Ascending aorta (tissue), 2 donors: Measurements from ENCODE around the gene ARSI. TPM values are rescaled to one million over a fixed set of nuclear protein-coding genes. Genes with fewer than 3 reads are reported as not detected.

Source experiments
- DNase-seq, 2 donors: peaks; one replicate each; pipeline ENCODE4 v3.0.0-alpha.2; 2019; ENCODE audit warnings: low spot score in 2 of 2
- H3K27ac ChIP-seq, 2 donors: fragments of 200-600 bp; sonication (generic); one replicate each; pipeline ENCODE4 v1.5.1; 2016 to 2017; ENCODE audit warnings: mild to moderate bottlenecking in 1 of 2
- H3K27me3 ChIP-seq: fragments of 200-600 bp; sonication (generic); one replicate; pipeline ENCODE4 v1.5.1; 2017
- H3K36me3 ChIP-seq, 2 donors: fragments of 200-600 bp; sonication (generic); one replicate each; pipeline ENCODE4 v1.5.1; 2016
- H3K4me1 ChIP-seq, 2 donors: fragments of 200-600 bp; sonication (generic); one replicate each; pipeline ENCODE4 v1.5.1; 2016 to 2017; ENCODE audit warnings: mild to moderate bottlenecking in 1 of 2
- H3K4me3 ChIP-seq, 2 donors: fragments of 200-600 bp; sonication (generic); one replicate each; pipeline ENCODE4 v1.5.1; 2016 to 2017; ENCODE audit warnings: mild to moderate bottlenecking in 1 of 2
- H3K9me3 ChIP-seq, 2 donors: fragments of 200-600 bp; sonication (generic); one replicate each; pipeline ENCODE4 v1.5.1; 2016
- intact Hi-C: fragments of 100-400 bp; cut with DNase I; formaldehyde crosslinking; loops from one replicate; pipeline ENCODE4 v1.15.1; 2023
- total RNA-seq: library from RNA; depleted of rRNA; stranded (reverse); fragments of >200 nt; gene quantifications from one replicate; pipeline ENCODE4 v1.1.0, GENCODE V29; 2016
- TF ChIP-seq, protein P1 (sequence below), 3 experiments: fragments of 200-600 bp in 2 of 3; fragments of 450-650 bp in 1 of 3; sonication (generic) in 2 of 3; IDR thresholded peaks; one replicate each; pipeline ENCODE4 v1.5.1; 2016 to 2019; ENCODE audit warnings: antibody characterized with exemption in 3 of 3, mild to moderate bottlenecking in 1 of 3, moderate library complexity in 1 of 3

The ARSI gene
- total RNA-seq, 1 donor from 2014 or later, result not detected

DNA sequence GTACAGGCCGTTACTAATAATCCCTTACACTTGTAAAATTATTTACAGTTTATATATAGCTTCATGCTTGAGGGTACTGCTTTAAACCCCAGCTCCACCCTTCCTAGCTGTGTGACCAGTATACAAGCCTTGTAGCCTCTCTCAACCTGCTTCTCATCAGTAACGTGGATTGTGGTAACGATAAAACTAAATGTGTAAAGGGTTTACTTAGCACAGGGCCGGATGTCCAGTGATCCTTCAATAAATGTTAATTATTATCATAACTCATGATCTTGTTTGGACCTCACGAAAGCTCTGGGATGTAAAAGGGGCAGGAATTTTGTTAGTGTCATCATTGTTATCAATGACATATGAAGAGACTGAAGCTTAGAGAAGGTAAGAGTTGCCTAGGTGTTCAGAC, 7.5 kb upstream of the ARSI start:
- TF ChIP-seq, protein P1, sequence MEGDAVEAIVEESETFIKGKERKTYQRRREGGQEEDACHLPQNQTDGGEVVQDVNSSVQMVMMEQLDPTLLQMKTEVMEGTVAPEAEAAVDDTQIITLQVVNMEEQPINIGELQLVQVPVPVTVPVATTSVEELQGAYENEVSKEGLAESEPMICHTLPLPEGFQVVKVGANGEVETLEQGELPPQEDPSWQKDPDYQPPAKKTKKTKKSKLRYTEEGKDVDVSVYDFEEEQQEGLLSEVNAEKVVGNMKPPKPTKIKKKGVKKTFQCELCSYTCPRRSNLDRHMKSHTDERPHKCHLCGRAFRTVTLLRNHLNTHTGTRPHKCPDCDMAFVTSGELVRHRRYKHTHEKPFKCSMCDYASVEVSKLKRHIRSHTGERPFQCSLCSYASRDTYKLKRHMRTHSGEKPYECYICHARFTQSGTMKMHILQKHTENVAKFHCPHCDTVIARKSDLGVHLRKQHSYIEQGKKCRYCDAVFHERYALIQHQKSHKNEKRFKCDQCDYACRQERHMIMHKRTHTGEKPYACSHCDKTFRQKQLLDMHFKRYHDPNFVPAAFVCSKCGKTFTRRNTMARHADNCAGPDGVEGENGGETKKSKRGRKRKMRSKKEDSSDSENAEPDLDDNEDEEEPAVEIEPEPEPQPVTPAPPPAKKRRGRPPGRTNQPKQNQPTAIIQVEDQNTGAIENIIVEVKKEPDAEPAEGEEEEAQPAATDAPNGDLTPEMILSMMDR (IDR thresholded peaks at IDR 0.05), result no peak
- Histone ChIP-seq H3K4me1 (no peaks in the 10 kb centered on the region), H3K36me3 (no peaks in the 10 kb centered on the region), H3K27ac (no peak overlapping the region), H3K4me3 (no peak overlapping the region), H3K9me3 (no peaks in the 10 kb centered on the region), H3K27me3 (no peaks in the 10 kb centered on the region)
- no peak for DNase-seq
- intact Hi-C loops, result no loop called here

DNA sequence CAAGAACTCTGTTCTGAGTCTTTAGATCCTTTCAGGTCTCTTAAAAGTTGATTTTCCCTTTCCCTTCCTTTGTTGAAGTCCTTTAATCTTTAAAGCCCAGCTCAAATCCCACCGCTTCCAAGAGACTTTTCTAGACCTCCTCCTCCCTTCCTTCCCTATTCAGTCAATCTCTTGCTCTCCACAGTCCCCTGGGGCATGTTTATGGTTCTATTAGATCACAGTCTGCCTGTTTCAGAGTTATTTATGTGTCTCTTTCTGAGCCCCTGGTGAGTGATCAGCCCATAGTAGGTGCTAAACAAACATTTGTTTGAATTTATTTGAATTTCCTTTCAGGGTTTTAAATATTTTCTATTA, 7.2 kb upstream of the ARSI start:
- no peak overlapping the region for H3K4me3 ChIP-seq
- no peak for DNase-seq
- no peak overlapping the region for H3K27ac ChIP-seq
- TF ChIP-seq, protein P1 (IDR thresholded peaks at IDR 0.05), result no peak
- intact Hi-C loops, result no loop called here
- H3K27me3 ChIP-seq, result no peaks in the 10 kb centered on the region
- H3K36me3 ChIP-seq, result no peaks in the 10 kb centered on the region
- no peaks in the 10 kb centered on the region for H3K4me1 ChIP-seq
- no peaks in the 10 kb centered on the region for H3K9me3 ChIP-seq

DNA sequence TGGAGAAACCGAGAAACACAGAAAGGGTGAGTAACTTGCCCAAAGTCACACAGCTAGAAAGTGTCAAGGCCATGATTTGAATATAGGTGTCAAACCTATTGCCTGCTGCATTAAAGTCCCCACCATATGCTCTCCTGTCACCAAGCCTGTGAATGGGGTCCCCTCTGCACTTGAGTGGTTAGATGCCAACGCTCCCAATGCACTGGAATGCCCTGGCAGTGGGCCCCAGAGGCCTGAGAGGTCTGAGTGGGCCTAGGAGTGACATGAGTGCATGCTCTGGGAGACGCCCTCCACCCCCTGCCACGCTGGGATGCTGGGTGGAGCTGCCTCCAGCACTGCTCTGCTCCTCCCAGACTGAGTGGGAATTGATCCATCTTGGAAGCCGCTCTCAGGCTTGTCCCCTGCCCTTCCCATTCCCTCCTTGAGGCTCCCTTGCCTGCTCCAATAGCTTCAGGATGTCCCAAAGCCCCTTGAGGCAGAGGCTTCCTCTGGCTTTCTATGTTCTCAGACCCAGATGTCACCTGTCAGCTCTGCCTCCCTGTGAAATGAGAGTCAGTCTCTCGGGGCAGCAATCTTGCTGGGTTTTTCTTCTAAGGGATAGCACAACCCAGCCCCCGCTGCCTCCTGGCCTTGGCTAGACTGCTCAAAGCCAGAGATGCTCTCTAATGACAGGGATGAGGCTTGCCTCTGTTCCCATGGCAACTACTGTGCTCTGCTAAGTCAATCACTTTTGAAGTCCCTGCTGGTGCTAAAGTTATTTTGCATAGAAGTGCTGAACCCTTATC, 6.6 kb upstream of the ARSI start:
- Histone ChIP-seq H3K36me3 (no peaks in the 10 kb centered on the region), H3K27me3 (no peaks in the 10 kb centered on the region), H3K4me1 (no peaks in the 10 kb centered on the region), H3K27ac (no peak overlapping the region), H3K4me3 (no peak overlapping the region), H3K9me3 (no peaks in the 10 kb centered on the region)
- TF ChIP-seq, protein P1 (IDR thresholded peaks at IDR 0.05), result no peak
- no peak for DNase-seq
- intact Hi-C loops, result no loop called here

DNA sequence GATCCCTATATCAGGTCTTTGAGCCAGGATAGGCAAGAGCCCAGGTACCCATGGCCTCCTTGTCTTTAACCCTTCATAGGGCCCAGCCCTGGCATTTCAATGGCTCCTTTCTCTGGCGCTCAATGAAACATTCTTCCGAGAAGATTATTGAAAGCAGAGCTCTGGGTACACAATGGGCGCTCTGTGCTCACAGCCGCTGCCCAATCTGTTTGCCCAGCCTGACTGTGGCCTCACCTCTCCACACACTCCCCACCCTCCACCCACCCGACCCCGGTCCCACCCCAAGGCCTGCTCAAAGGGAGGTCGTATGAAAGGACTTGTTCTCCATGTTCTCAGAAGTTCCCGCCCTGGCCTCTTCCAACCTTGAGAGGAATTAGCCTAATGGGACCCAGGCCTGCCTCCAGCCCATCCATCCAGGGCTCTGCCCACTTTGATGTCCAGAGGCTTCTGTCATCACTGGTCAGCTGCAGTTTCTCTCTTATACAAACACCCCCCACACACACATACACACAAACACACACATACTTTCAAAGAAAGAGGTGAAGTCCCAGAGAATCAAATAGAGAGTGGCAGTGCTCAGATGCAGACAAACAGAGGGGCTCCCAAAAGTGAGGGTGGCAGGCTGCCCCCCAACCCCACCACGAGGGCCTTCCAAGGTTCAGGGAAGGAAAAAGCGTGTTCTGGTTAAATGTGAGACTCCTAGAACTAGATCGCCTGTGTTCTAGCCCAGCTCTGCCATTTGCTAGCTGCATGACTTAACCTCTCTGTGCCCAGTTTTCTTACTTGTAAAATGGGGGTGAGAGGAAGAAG, 5.1 kb upstream of the ARSI start:
- H3K4me3 ChIP-seq, result no peak overlapping the region
- TF ChIP-seq, protein P1 (IDR thresholded peaks at IDR 0.05), result no peak
- intact Hi-C loops, result no loop called here

DNA sequence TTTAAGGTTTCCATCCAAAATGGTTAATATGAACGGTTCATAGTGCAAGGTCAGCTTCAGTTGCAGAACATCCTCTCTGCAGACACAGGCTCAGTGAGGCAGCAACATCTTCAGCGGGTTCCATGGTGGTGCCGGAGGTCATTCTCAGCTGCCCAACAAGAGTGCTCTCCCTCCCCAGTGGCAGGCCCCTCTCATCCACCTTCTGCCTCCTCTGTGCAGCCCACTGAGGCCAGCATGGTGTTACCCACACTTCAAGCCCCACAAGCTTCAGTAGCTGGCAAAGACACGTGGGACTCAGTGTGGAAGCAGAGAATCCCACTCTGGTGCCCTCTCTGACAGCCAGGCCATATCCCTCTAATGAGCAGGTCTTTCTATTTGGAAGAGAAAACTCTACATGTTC, 4.1 kb upstream of the ARSI start:
- Histone ChIP-seq H3K4me1 (peaks cover 5 to 6% of the 10 kb centered on the region in 2 donors), H3K4me3 (no peak overlapping the region), H3K36me3 (no peaks in the 10 kb centered on the region), H3K27me3 (no peaks in the 10 kb centered on the region), H3K9me3 (no peaks in the 10 kb centered on the region), H3K27ac (no peak overlapping the region)
- TF ChIP-seq, protein P1 (IDR thresholded peaks at IDR 0.05), result no peak
- no peak for DNase-seq
- intact Hi-C loops, result no loop called here

More for the DNA sequence above, 5.1 kb upstream of the ARSI start:
- Histone ChIP-seq H3K9me3 (no peaks in the 10 kb centered on the region), H3K4me1 (peaks cover 0 to 3% of the 10 kb centered on the region in 2 donors), H3K27ac (no peak overlapping the region), H3K27me3 (no peaks in the 10 kb centered on the region), H3K36me3 (no peaks in the 10 kb centered on the region)
- DNase-seq, result no peak
